ENCODE measurements around the gene ATP11C. TPM values are rescaled to one million over a fixed set of nuclear protein-coding genes. Genes with fewer than 3 reads are reported as not detected.

Gene ATP11C
- total RNA-seq, 1 experiment from 2014 or later = 38.6 TPM

DNA sequence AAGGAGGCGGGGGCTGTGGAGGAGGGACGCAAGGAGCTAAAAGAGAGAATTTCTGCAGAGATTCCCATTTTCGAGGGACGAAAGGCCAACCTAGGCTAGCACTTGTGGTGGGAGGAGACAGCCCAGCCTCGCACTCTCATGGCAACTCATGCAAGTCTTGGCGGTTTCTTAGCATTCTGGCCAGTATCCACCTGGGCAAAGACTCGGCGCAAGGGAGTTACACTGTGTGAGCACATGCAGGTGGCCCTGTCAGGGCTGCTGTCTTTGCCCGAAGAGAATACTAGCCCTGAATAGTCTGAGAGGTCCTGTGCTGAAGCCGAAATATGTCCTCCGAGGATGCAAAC lies 240.4 kb downstream of the ATP11C start (continued):
- TF ChIP-seq ARID4B (CRISPR knock-in tag; IDR thresholded peaks at IDR 0.05; ENCODE audit: borderline replicate concordance) = no peak
- TF ChIP-seq E2F5 (CRISPR knock-in tag; IDR thresholded peaks at IDR 0.05) = no peak
- no peak for TF ChIP-seq PRRX2 (CRISPR knock-in tag; IDR thresholded peaks at IDR 0.05)

DNA sequence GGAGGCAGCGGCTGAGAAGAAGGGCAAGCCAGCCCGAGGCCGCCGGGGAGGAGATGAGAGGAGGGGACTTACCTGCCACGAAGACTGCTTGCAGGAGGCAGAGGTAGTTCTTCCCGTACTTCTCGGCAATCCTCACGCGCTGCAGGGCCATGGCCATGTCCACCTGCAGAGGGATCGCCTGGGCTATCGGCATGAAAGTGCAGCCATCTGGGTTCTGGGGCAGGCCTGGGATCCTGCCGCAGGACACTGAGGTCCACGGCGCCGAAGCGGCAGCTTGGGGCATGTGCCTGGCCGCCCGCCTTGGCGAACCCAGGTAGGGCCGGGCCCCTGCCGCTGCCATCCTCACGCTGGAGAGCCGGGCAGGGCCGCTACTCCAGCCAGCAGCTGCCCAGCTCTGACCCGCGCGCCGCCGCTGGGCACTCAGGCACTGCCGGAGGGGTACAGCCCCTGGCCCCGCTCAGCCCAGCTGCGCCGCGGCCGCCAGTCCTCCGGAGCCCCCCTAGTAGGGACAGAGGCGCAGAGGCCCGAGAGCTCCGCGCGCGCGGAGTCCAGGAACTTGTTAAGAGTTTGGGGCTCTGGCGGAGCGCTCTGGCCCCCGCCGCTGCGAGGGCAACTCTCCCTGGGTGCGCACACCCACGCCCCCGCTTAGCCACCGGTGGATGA lies 240.9 kb downstream of the ATP11C start:
- Mint-ChIP-seq H3K4me1 (peaks cover 15% of the 10 kb centered on the region), H3K27me3 (ENCODE audit: low read depth) (peaks cover 24% of the 10 kb centered on the region), H3K9me3 (no peaks in the 10 kb centered on the region), H3K27ac (no peak overlapping the region), H3K36me3 (no peaks in the 10 kb centered on the region), H3K4me3 (peak overlapping the region; percentile 72)
- DNase-seq (ENCODE audit: low spot score) (peak; percentile 24), ATAC-seq (peak; percentile 76)
- CTCF ChIA-PET = interaction anchor here (1.6 kb wide), 1 partner anchor 275 kb away, joined by 3 read pairs; no protein-coding TSS in a partner anchor
- POLR2A ChIA-PET = no interaction called here
- TF ChIP-seq PRDM15 (CRISPR knock-in tag; IDR thresholded peaks at IDR 0.05) (no peak), NR2C2 (CRISPR knock-in tag; IDR thresholded peaks at IDR 0.05) (no peak), ATF1 (CRISPR knock-in tag; IDR thresholded peaks at IDR 0.05) (no peak), EMX1 (CRISPR knock-in tag; IDR thresholded peaks at IDR 0.05) (no peak), NR1H2 (CRISPR knock-in tag; IDR thresholded peaks at IDR 0.05) (no peak), ZNF121 (CRISPR knock-in tag; IDR thresholded peaks at IDR 0.05) (no peak), ZNF219 (CRISPR knock-in tag; IDR thresholded peaks at IDR 0.05; ENCODE audit: borderline replicate concordance) (no peak), ETV6 (CRISPR knock-in tag; IDR thresholded peaks at IDR 0.05) (no peak), ZNF425 (CRISPR knock-in tag; conservative IDR thresholded peaks at IDR 0.05) (no peak), ZBTB21 (CRISPR knock-in tag; IDR thresholded peaks at IDR 0.05; ENCODE audit: borderline replicate concordance) (no peak), E2F5 (CRISPR knock-in tag; IDR thresholded peaks at IDR 0.05) (no peak), ATF3 (CRISPR knock-in tag; conservative IDR thresholded peaks at IDR 0.05) (no peak)
- TF ChIP-seq, protein P1, sequence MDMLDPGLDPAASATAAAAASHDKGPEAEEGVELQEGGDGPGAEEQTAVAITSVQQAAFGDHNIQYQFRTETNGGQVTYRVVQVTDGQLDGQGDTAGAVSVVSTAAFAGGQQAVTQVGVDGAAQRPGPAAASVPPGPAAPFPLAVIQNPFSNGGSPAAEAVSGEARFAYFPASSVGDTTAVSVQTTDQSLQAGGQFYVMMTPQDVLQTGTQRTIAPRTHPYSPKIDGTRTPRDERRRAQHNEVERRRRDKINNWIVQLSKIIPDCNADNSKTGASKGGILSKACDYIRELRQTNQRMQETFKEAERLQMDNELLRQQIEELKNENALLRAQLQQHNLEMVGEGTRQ (CRISPR knock-in tag; IDR thresholded peaks at IDR 0.05) = no peak
- TF ChIP-seq, protein P2, sequence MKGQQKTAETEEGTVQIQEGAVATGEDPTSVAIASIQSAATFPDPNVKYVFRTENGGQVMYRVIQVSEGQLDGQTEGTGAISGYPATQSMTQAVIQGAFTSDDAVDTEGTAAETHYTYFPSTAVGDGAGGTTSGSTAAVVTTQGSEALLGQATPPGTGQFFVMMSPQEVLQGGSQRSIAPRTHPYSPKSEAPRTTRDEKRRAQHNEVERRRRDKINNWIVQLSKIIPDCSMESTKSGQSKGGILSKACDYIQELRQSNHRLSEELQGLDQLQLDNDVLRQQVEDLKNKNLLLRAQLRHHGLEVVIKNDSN (CRISPR knock-in tag; IDR thresholded peaks at IDR 0.05) = no peak
- TF ChIP-seq, protein P3, sequence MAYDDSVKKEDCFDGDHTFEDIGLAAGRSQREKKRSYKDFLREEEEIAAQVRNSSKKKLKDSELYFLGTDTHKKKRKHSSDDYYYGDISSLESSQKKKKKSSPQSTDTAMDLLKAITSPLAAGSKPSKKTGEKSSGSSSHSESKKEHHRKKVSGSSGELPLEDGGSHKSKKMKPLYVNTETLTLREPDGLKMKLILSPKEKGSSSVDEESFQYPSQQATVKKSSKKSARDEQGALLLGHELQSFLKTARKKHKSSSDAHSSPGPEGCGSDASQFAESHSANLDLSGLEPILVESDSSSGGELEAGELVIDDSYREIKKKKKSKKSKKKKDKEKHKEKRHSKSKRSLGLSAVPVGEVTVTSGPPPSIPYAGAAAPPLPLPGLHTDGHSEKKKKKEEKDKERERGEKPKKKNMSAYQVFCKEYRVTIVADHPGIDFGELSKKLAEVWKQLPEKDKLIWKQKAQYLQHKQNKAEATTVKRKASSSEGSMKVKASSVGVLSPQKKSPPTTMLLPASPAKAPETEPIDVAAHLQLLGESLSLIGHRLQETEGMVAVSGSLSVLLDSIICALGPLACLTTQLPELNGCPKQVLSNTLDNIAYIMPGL (CRISPR knock-in tag; IDR thresholded peaks at IDR 0.05) = no peak

Data from WTC11 (cell line).